Measurements from ENCODE around the gene CD248. TPM values are rescaled to one million over a fixed set of nuclear protein-coding genes. Genes with fewer than 3 reads are reported as not detected.
A peak's percentile ranks its signal among the peaks of the same experiment; 100 is the strongest.

Gene CD248
- total RNA-seq, 1 experiment from 2014 or later, result 2.6 TPM

- TF ChIP-seq AFF4 (CRISPR knock-in tag; IDR thresholded peaks at IDR 0.05; ENCODE audit: borderline replicate concordance) (no peak), ZNF317 (CRISPR knock-in tag; IDR thresholded peaks at IDR 0.05; ENCODE audit: borderline replicate concordance, low read depth) (no peak)
These were observed 19.2 kb downstream of the CD248 start (continued) for GRCh38 chr11:66297610-66298009.

GRCh38 chr11:66294626-66295620 lies 21.9 kb downstream of the CD248 start:
- no peaks in the 10 kb centered on the region for H3K36me3 Mint-ChIP-seq
- ChIA-PET CTCF (interaction anchor here (1.2 to 2.3 kb wide), 3 partner anchors 18 to 94 kb away, joined by 3 to 8 read pairs (median 3); no protein-coding TSS in a partner anchor), POLR2A (no interaction called here)
- H3K4me1 Mint-ChIP-seq, result peaks cover 22% of the 10 kb centered on the region
- H3K27ac Mint-ChIP-seq, result no peak overlapping the region
- H3K27me3 Mint-ChIP-seq (ENCODE audit: low read depth), result peaks cover 32% of the 10 kb centered on the region
- DNase-seq (ENCODE audit: low spot score) (no peak), ATAC-seq (no peak)
- TF ChIP-seq HMGXB4 (CRISPR knock-in tag; IDR thresholded peaks at IDR 0.05) (0 out of 2 replicates have a peak, but pooled peaks have one; percentile 34), ETV6 (CRISPR knock-in tag; IDR thresholded peaks at IDR 0.05) (no peak), ATF3 (CRISPR knock-in tag; conservative IDR thresholded peaks at IDR 0.05) (no peak), ATF6 (CRISPR knock-in tag; IDR thresholded peaks at IDR 0.05) (no peak)
- no peaks in the 10 kb centered on the region for H3K9me3 Mint-ChIP-seq
- H3K4me3 Mint-ChIP-seq, result no peak overlapping the region; the same call in 1 of the 2 replicates

GRCh38 chr11:66293777-66294625 lies 22.8 kb downstream of the CD248 start:
- CTCF ChIA-PET, result interaction anchor here (1.2 to 2.3 kb wide), 2 partner anchors 19 to 29 kb away, joined by 3 to 8 read pairs; no protein-coding TSS in a partner anchor
- Mint-ChIP-seq H3K4me3 (peak overlapping the region; percentile 37), H3K36me3 (no peaks in the 10 kb centered on the region), H3K9me3 (no peaks in the 10 kb centered on the region), H3K27ac (no peak overlapping the region), H3K4me1 (peaks cover 26% of the 10 kb centered on the region), H3K27me3 (ENCODE audit: low read depth) (peaks cover 38% of the 10 kb centered on the region)
- DNase-seq (ENCODE audit: low spot score), result no peak
- ATAC-seq, result no peak
- POLR2A ChIA-PET, result no interaction called here
- TF ChIP-seq ZNF219 (CRISPR knock-in tag; IDR thresholded peaks at IDR 0.05; ENCODE audit: borderline replicate concordance), result no peak
- no peak for TF ChIP-seq GTF2I (CRISPR knock-in tag; conservative IDR thresholded peaks at IDR 0.05)
